Measurements from ENCODE around the gene SLC9A3. TPM values are rescaled to one million over a fixed set of nuclear protein-coding genes. Genes with fewer than 3 reads are reported as not detected.

The SLC9A3 gene
- total RNA-seq, 1 experiment from 2014 or later, result 0.85 TPM

GRCh38 chr5:493119-493701 is 31.0 kb downstream of the SLC9A3 start:
- Histone ChIP-seq H2BK20ac (ENCODE audit: low read depth, low read length, poor library complexity, severe bottlenecking) (no peak overlapping the region), H3K4me2 (ENCODE audit: insufficient read depth, insufficient read length, low read length) (no peak overlapping the region), H4K20me1 (ENCODE audit: control insufficient read depth, insufficient read depth, insufficient read length) (no peaks in the 10 kb centered on the region), H2AFZ (ENCODE audit: low read length) (no peak overlapping the region), H4K5ac (ENCODE audit: insufficient read length, low read depth, low read length) (no peak overlapping the region), H3K79me1 (ENCODE audit: insufficient read depth, low read depth, low read length, poor library complexity, severe bottlenecking) (no peaks in the 10 kb centered on the region), H3K23me2 (ENCODE audit: insufficient read length, low read depth, low read length, poor library complexity, severe bottlenecking) (no peaks in the 10 kb centered on the region), H3T11ph (ENCODE audit: low read length) (no peak overlapping the region), H3K14ac (ENCODE audit: insufficient read depth, low read length) (no peak overlapping the region), H3K27me3 (ENCODE audit: insufficient read depth, low read length) (peaks cover 39% of the 10 kb centered on the region; the same call in 1 of the 2 replicates), H2BK12ac (ENCODE audit: insufficient read length, low read depth, low read length) (no peak overlapping the region), H4K91ac (ENCODE audit: insufficient read length, low read depth, low read length) (no peak overlapping the region), H3K23ac (ENCODE audit: insufficient read length, low read depth, low read length) (no peak overlapping the region), H2BK15ac (ENCODE audit: low read depth, low read length) (no peak overlapping the region), H3K79me2 (ENCODE audit: insufficient read depth, low read length) (no peaks in the 10 kb centered on the region), H2BK120ac (ENCODE audit: low read depth, low read length, poor library complexity, severe bottlenecking) (no peak overlapping the region), H3K4ac (ENCODE audit: low read depth, low read length) (no peak overlapping the region), H3K18ac (ENCODE audit: insufficient read length, low read depth, low read length) (no peak overlapping the region), H2BK5ac (ENCODE audit: insufficient read length, low read length) (no peak overlapping the region), H3K27ac (ENCODE audit: insufficient read length, low read depth, low read length) (no peak overlapping the region), H4K8ac (replicated peaks; ENCODE audit: insufficient read length, low read depth, low read length) (no peak overlapping the region), H3K9me3 (ENCODE audit: control insufficient read depth, low read depth, low read length) (no peaks in the 10 kb centered on the region), H3K56ac (ENCODE audit: insufficient read length, low read depth, low read length) (no peak overlapping the region), H3K4me1 (ENCODE audit: insufficient read depth, low read length) (no peaks in the 10 kb centered on the region; the same call in 1 of the 2 replicates), H2AK5ac (ENCODE audit: insufficient read length, low read length) (no peak overlapping the region), H3K9ac (ENCODE audit: extremely low read depth, insufficient read length, low read length) (no peak overlapping the region)
- H3K4me3 Mint-ChIP-seq, result no peak overlapping the region
- H3K36me3 Mint-ChIP-seq (ENCODE audit: insufficient read depth in 1 of 3, low read depth in 3 of 3), result no peaks in the 10 kb centered on the region; a peak in 1 of 7 replicates
- TF ChIP-seq CTCF (conservative IDR thresholded peaks at IDR 0.05), result no peak
- H3K4me1 Mint-ChIP-seq, result peaks cover 9 to 21% of the 10 kb centered on the region in 2 experiments
- no peak overlapping the region for H3K27ac Mint-ChIP-seq
- no peaks in the 10 kb centered on the region; a peak in 2 of 5 replicates for H3K9me3 Mint-ChIP-seq
- DNase-seq, result no peak
- H3K27me3 Mint-ChIP-seq (ENCODE audit: low read depth), result peaks cover 56% of the 10 kb centered on the region
- WGBS (ENCODE audit: extremely low coverage, insufficient read length, low lambda C conversion rate), result no CpG with 5 or more reads among the region's 26 CpGs

Data from H9 (cell line).